Hepatocyte (in vitro differentiated cells): Measurements from ENCODE around the gene TFDP2. TPM values are rescaled to one million over a fixed set of nuclear protein-coding genes. Genes with fewer than 3 reads are reported as not detected.
"Not testable (repeated sequence)": the region's sequence is repeated elsewhere in the genome, so short reads cannot be mapped to it uniquely, and the experiment has no call there.

Source experiments
- DNase-seq: peaks from one replicate; pipeline ENCODE4 v3.0.0-alpha.2; 2016; ENCODE audit warnings: low spot score
- H2AFZ ChIP-seq: fragments of 200-600 bp; sonication (generic); 2 replicates; pipeline ENCODE4 v1.6.0; 2016; ENCODE audit warnings: antibody characterized with exemption, mild to moderate bottlenecking
- H3K27ac ChIP-seq: fragments of 200-600 bp; sonication (generic); 2 replicates; pipeline ENCODE4 v1.5.1; 2016; ENCODE audit warnings: mild to moderate bottlenecking
- H3K27me3 ChIP-seq: fragments of 200-600 bp; sonication (generic); 2 replicates; pipeline ENCODE4 v1.6.1; 2016
- H3K36me3 ChIP-seq: fragments of 200-600 bp; sonication (generic); replicated peaks from 2 replicates; pipeline ENCODE4 v1.5.1; 2016; ENCODE audit warnings: low read depth; ENCODE audit not compliant: insufficient read depth
- H3K4me1 ChIP-seq: fragments of 200-600 bp; sonication (generic); 2 replicates; pipeline ENCODE4 v1.5.1; 2016; ENCODE audit warnings: mild to moderate bottlenecking, moderate library complexity; ENCODE audit not compliant: insufficient read depth
- H3K4me2 ChIP-seq: fragments of 200-600 bp; sonication (generic); 2 replicates; pipeline ENCODE4 v1.6.0; 2016
- H3K4me3 ChIP-seq: fragments of 200-600 bp; sonication (generic); 2 replicates; pipeline ENCODE4 v1.5.1; 2016; ENCODE audit warnings: mild to moderate bottlenecking
- H3K79me2 ChIP-seq: fragments of 200-600 bp; sonication (generic); 2 replicates; pipeline ENCODE4 v1.6.0; 2017; ENCODE audit warnings: mild to moderate bottlenecking
- H3K9me2 ChIP-seq: fragments of 200-600 bp; sonication (generic); replicated peaks from 2 replicates; pipeline ENCODE4 v1.6.0; 2017; ENCODE audit warnings: mild to moderate bottlenecking; ENCODE audit not compliant: insufficient read depth
- H3K9me3 ChIP-seq: fragments of 200-600 bp; sonication (generic); 2 replicates; pipeline ENCODE4 v1.5.1; 2016; ENCODE audit warnings: low read depth, mild to moderate bottlenecking
- H4K20me1 ChIP-seq: fragments of 200-600 bp; sonication (generic); 2 replicates; pipeline ENCODE4 v1.6.0; 2016; ENCODE audit warnings: mild to moderate bottlenecking; ENCODE audit not compliant: insufficient read depth, poor library complexity, severe bottlenecking
- CTCF ChIP-seq: fragments of 200-600 bp; sonication (generic); IDR thresholded peaks from 2 replicates; pipeline ENCODE4 v1.5.1; 2016; ENCODE audit warnings: antibody characterized with exemption, mild to moderate bottlenecking; ENCODE audit not compliant: poor library complexity
- EZH2 ChIP-seq: fragments of 200-600 bp; sonication (generic); IDR thresholded peaks from 2 replicates; pipeline ENCODE4 v1.6.1; 2016; ENCODE audit warnings: antibody characterized with exemption, mild to moderate bottlenecking, borderline replicate concordance
- EZH2phosphoT487 ChIP-seq: fragments of 200-600 bp; sonication (generic); IDR thresholded peaks from one replicate; pipeline ENCODE4 v1.6.1; 2018; ENCODE audit warnings: antibody characterized with exemption, mild to moderate bottlenecking, low read depth, moderate library complexity; ENCODE audit not compliant: unreplicated experiment, severe bottlenecking
- WGBS: methylation state at CpG from one replicate; pipeline ENCODE4 v1.1.6; 2016; ENCODE audit warnings: low lambda C conversion rate; ENCODE audit errors: missing lambda C conversion rate; 5-methylcytosine and 5-hydroxymethylcytosine counted together
- polyA plus RNA-seq: library from polyadenylated mRNA; unstranded; fragments of >200 nt; fragmentation: Nextera tagmentation; extraction: Ambion mirVana; gene quantifications from 2 replicates; pipeline ENCODE4 v1.2.1, GENCODE V29; 2016
- total RNA-seq: library from RNA; depleted of rRNA; stranded (reverse); fragments of >200 nt; gene quantifications from 2 replicates; pipeline ENCODE4 v1.2.3, GENCODE V29; 2014

The TFDP2 gene
- total and polyA plus RNA-seq, 2 experiments from 2014 or later, result 57.6 to 61.6 TPM

GRCh38 chr3:142140608-142141285, 8.6 kb downstream of the TFDP2 start:
- H4K20me1 ChIP-seq, DNase-seq, H3K9me3 ChIP-seq, H3K27ac ChIP-seq, H3K9me2 ChIP-seq, H3K36me3 ChIP-seq, H3K27me3 ChIP-seq, H3K4me1 ChIP-seq, H3K4me2 ChIP-seq, H2AFZ ChIP-seq, H3K4me3 ChIP-seq: not testable (repeated sequence)
- 90% methylated on average over 15 of the region's 15 CpGs for WGBS
- H3K79me2 ChIP-seq, result peaks cover 47% of the 10 kb centered on the region

GRCh38 chr3:142137089-142137488, 12.3 kb downstream of the TFDP2 start:
- H3K4me1 ChIP-seq, H3K9me2 ChIP-seq, H3K4me3 ChIP-seq, H3K27ac ChIP-seq, H3K27me3 ChIP-seq, H3K9me3 ChIP-seq, DNase-seq, H2AFZ ChIP-seq, H3K4me2 ChIP-seq, H4K20me1 ChIP-seq, H3K36me3 ChIP-seq: not testable (repeated sequence)
- 79% methylated on average over 2 of the region's 2 CpGs for WGBS
- H3K79me2 ChIP-seq, result peaks cover 11% of the 10 kb centered on the region

GRCh38 chr3:142134799-142135325, 14.5 kb downstream of the TFDP2 start:
- H3K79me2 ChIP-seq, result peaks cover 15% of the 10 kb centered on the region
- no peak overlapping the region for H3K27ac ChIP-seq
- no peaks in the 10 kb centered on the region for H4K20me1 ChIP-seq
- H3K27me3 ChIP-seq, result no peaks in the 10 kb centered on the region
- TF ChIP-seq EZH2 (no peak), CTCF (no peak), EZH2phosphoT487 (no peak)
- no peaks in the 10 kb centered on the region for H3K36me3 ChIP-seq
- H3K9me3 ChIP-seq, result no peaks in the 10 kb centered on the region
- no peaks in the 10 kb centered on the region for H3K9me2 ChIP-seq
- no peak overlapping the region for H2AFZ ChIP-seq
- no peak overlapping the region for H3K4me3 ChIP-seq
- 56% methylated on average over 3 of the region's 3 CpGs for WGBS
- no peaks in the 10 kb centered on the region for H3K4me1 ChIP-seq
- no peak for DNase-seq
- H3K4me2 ChIP-seq, result no peak overlapping the region

DNA sequence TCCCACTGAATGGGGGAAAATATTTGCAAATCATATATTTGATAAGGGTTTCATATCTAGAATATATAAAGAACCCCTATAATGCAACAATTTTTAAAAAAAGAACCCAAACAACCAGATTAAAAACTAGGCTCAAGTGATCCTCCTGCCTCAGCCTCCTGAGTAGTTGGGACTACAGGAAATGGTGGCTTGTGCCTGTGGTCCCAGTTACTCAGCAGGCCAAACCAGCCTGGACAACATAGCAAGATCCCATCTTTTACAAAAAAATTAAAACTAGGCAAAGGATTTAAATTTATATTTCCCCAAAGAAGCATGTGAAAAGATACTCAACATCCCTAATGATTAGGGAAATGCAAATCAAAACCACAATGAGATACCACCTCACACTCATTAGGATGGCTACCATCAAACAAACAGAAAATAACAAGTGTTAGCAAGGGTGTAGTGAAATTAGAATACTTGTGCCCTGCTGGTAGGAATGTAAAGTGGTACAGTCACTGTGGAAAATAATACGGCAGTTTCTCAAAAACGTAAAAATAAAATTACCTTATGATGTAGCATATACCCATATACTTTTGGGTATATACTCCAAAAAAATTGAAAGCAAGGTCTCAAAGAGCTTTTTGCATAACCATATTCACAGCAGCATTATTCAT, 19.7 kb downstream of the TFDP2 start:
- H2AFZ ChIP-seq, result no peak overlapping the region
- H3K9me2 ChIP-seq, result no peaks in the 10 kb centered on the region
- DNase-seq, result no peak
- no peak overlapping the region for H3K27ac ChIP-seq
- no peak overlapping the region for H3K4me2 ChIP-seq
- whole genome bisulfite sequencing, result 96% methylated on average over 2 of the region's 2 CpGs
- peaks cover 27% of the 10 kb centered on the region for H3K79me2 ChIP-seq
- H3K27me3 ChIP-seq, result no peaks in the 10 kb centered on the region
- TF ChIP-seq CTCF, result no peak
- no peak for TF ChIP-seq EZH2
- no peak for TF ChIP-seq EZH2phosphoT487
- H3K4me3 ChIP-seq, result no peak overlapping the region
- no peaks in the 10 kb centered on the region for H3K36me3 ChIP-seq
- H3K9me3 ChIP-seq, result no peaks in the 10 kb centered on the region
- H4K20me1 ChIP-seq, result no peaks in the 10 kb centered on the region
- H3K4me1 ChIP-seq, result no peaks in the 10 kb centered on the region
